ENCODE results near the gene CCDC148. TPM values are rescaled to one million over a fixed set of nuclear protein-coding genes. Genes with fewer than 3 reads are reported as not detected.

The CCDC148 gene
- total and polyA plus RNA-seq, 4 donors = 0.02 to 0.42 (median 0.31) TPM

- H3K4me1 ChIP-seq (ENCODE audit: control insufficient read depth in 4 of 4, insufficient read depth in 4 of 4, low read length in 3 of 4) = peaks cover 5 to 30% (median 18%) of the 10 kb centered on the region in 4 donors
- no peak for DNase-seq (ENCODE audit: low spot score)
- H3K9me3 ChIP-seq (ENCODE audit: control insufficient read depth in 4 of 4, low read length in 3 of 4) = no peaks in the 10 kb centered on the region
- WGBS = 94% methylated on average over 1 of the region's 1 CpG
- TF ChIP-seq MAX (IDR thresholded peaks at IDR 0.05) = no peak
- no peak for TF ChIP-seq YY1 (IDR thresholded peaks at IDR 0.05)
- no peak for TF ChIP-seq TAF1 (conservative IDR thresholded peaks at IDR 0.05)
- no peak for TF ChIP-seq CTCF (IDR thresholded peaks at IDR 0.05; ENCODE audit: low read depth, low read length, missing input control)
- no peak for TF ChIP-seq GABPA (IDR thresholded peaks at IDR 0.05 in 1 of 2, conservative IDR thresholded peaks at IDR 0.05 in 1 of 2)
- TF ChIP-seq RXRA (IDR thresholded peaks at IDR 0.05) = no peak
- TF ChIP-seq FOXA2 (IDR thresholded peaks at IDR 0.05) = no peak
- no peak for TF ChIP-seq FOXA1 (IDR thresholded peaks at IDR 0.05)
- TF ChIP-seq EGR1 (IDR thresholded peaks at IDR 0.05; ENCODE audit: low read depth in 2 of 2) = no peak
- TF ChIP-seq REST (IDR thresholded peaks at IDR 0.05) = no peak
- TF ChIP-seq RAD21 (IDR thresholded peaks at IDR 0.05) = no peak
- no peak for TF ChIP-seq HNF4G (IDR thresholded peaks at IDR 0.05)
- TF ChIP-seq ATF3 (IDR thresholded peaks at IDR 0.05) = no peak
- TF ChIP-seq HNF4A (conservative IDR thresholded peaks at IDR 0.05) = no peak
- H3K9ac ChIP-seq (ENCODE audit: low read depth in 1 of 2, low read length in 2 of 2) = no peak overlapping the region
- no peak overlapping the region for H3K4me3 ChIP-seq (ENCODE audit: low read depth in 1 of 3, low read length in 3 of 3)
- no peak overlapping the region for H3K27ac ChIP-seq (ENCODE audit: low read depth in 1 of 2, low read length in 2 of 2)
- H3K36me3 ChIP-seq (ENCODE audit: control insufficient read depth in 4 of 4, insufficient read depth in 3 of 4, low read depth in 1 of 4, low read length in 3 of 4) = no peaks in the 10 kb centered on the region
- H3K27me3 ChIP-seq (ENCODE audit: control insufficient read depth in 4 of 4, insufficient read depth in 4 of 4, low read length in 3 of 4) = no peaks in the 10 kb centered on the region
Observed at GRCh38 chr2:158135096-158135495, 321.5 kb downstream of the CCDC148 start.

GRCh38 chr2:158134655-158135054, 321.9 kb downstream of the CCDC148 start:
- Histone ChIP-seq H3K9me3 (ENCODE audit: control insufficient read depth in 4 of 4, low read length in 3 of 4) (no peaks in the 10 kb centered on the region), H3K4me3 (ENCODE audit: low read depth in 1 of 3, low read length in 3 of 3) (no peak overlapping the region), H3K9ac (ENCODE audit: low read depth in 1 of 2, low read length in 2 of 2) (no peak overlapping the region), H3K36me3 (ENCODE audit: control insufficient read depth in 4 of 4, insufficient read depth in 3 of 4, low read depth in 1 of 4, low read length in 3 of 4) (no peaks in the 10 kb centered on the region), H3K27ac (ENCODE audit: low read depth in 1 of 2, low read length in 2 of 2) (no peak overlapping the region), H3K4me1 (ENCODE audit: control insufficient read depth in 4 of 4, insufficient read depth in 4 of 4, low read length in 3 of 4) (peaks cover 5 to 35% (median 22%) of the 10 kb centered on the region in 4 donors), H3K27me3 (ENCODE audit: control insufficient read depth in 4 of 4, insufficient read depth in 4 of 4, low read length in 3 of 4) (no peaks in the 10 kb centered on the region)
- 42% methylated on average over 6 of the region's 6 CpGs for WGBS
- DNase-seq (ENCODE audit: low spot score) = no peak
- TF ChIP-seq GABPA (IDR thresholded peaks at IDR 0.05 in 1 of 2, conservative IDR thresholded peaks at IDR 0.05 in 1 of 2) (no peak), HNF4G (IDR thresholded peaks at IDR 0.05) (peak; percentile 65), FOXA1 (IDR thresholded peaks at IDR 0.05) (no peak), SP1 (IDR thresholded peaks at IDR 0.05) (peak; percentile 71), RAD21 (IDR thresholded peaks at IDR 0.05) (peak; percentile 9 to 63), HNF4A (conservative IDR thresholded peaks at IDR 0.05) (peak; percentile 75 to 86), RXRA (IDR thresholded peaks at IDR 0.05) (peak in 1 of 2 donors; percentile 14), REST (IDR thresholded peaks at IDR 0.05) (no peak), CTCF (IDR thresholded peaks at IDR 0.05; ENCODE audit: low read depth, low read length, missing input control) (no peak), MAX (IDR thresholded peaks at IDR 0.05) (no peak), FOXA2 (IDR thresholded peaks at IDR 0.05) (no peak)
